ENCODE data around the gene SLC66A2.
"Not testable (repeated sequence)": the region's sequence is repeated elsewhere in the genome, so short reads cannot be mapped to it uniquely, and the experiment has no call there.

SLC66A2 gene

GRCh38 chr18:79868168-79868784, 83.2 kb downstream of the SLC66A2 start:
- H4K20me1 ChIP-seq (ENCODE audit: insufficient read depth, low read length) = no peaks in the 10 kb centered on the region
- no peaks in the 10 kb centered on the region for H3K27me3 ChIP-seq (replicated peaks; ENCODE audit: insufficient read depth, low read length)
- H3K4me2 ChIP-seq (ENCODE audit: low read depth, low read length) = no peak overlapping the region
- H3K27ac ChIP-seq (ENCODE audit: low read length) = no peak overlapping the region
- TF ChIP-seq EZH2 (optimal IDR thresholded peaks at IDR 0.05; ENCODE audit: low read depth, low read length) (no peak), CTCF (IDR thresholded peaks at IDR 0.05; ENCODE audit: low read length) (no peak), EZH2phosphoT487 (IDR thresholded peaks at IDR 0.05; ENCODE audit: low read length) (no peak)
- no peak for DNase-seq
- no peaks in the 10 kb centered on the region for H3K9me2 ChIP-seq (replicated peaks; ENCODE audit: insufficient read depth, low read length)
- H3K9ac ChIP-seq (ENCODE audit: low read length) = no peak overlapping the region
- no peaks in the 10 kb centered on the region for H3F3A ChIP-seq (ENCODE audit: insufficient read depth, low read length)
- H3K4me1 ChIP-seq (ENCODE audit: low read length) = no peaks in the 10 kb centered on the region
- no peaks in the 10 kb centered on the region for H3K79me2 ChIP-seq (ENCODE audit: low read length)
- no peaks in the 10 kb centered on the region for H3K9me3 ChIP-seq (replicated peaks; ENCODE audit: insufficient read depth, low read length)
- H2AFZ ChIP-seq (ENCODE audit: low read length) = no peak overlapping the region
- no peaks in the 10 kb centered on the region for H3K36me3 ChIP-seq (replicated peaks; ENCODE audit: insufficient read depth, low read length)
- H3K4me3 ChIP-seq (ENCODE audit: low read length) = no peak overlapping the region

GRCh38 chr18:79867666-79868065, 83.8 kb downstream of the SLC66A2 start:
- no peaks in the 10 kb centered on the region for H3K9me2 ChIP-seq (replicated peaks; ENCODE audit: insufficient read depth, low read length)
- no peak overlapping the region for H3K27ac ChIP-seq (ENCODE audit: low read length)
- H3K27me3 ChIP-seq (replicated peaks; ENCODE audit: insufficient read depth, low read length) = no peaks in the 10 kb centered on the region
- H2AFZ ChIP-seq (ENCODE audit: low read length) = no peak overlapping the region
- no peak overlapping the region for H3K4me2 ChIP-seq (ENCODE audit: low read depth, low read length)
- H3F3A ChIP-seq (ENCODE audit: insufficient read depth, low read length) = no peaks in the 10 kb centered on the region
- no peak overlapping the region for H3K9ac ChIP-seq (ENCODE audit: low read length)
- H3K9me3 ChIP-seq (replicated peaks; ENCODE audit: insufficient read depth, low read length) = no peaks in the 10 kb centered on the region
- no peak for DNase-seq
- no peaks in the 10 kb centered on the region for H3K4me1 ChIP-seq (ENCODE audit: low read length)
- no peaks in the 10 kb centered on the region for H4K20me1 ChIP-seq (ENCODE audit: insufficient read depth, low read length)
- no peaks in the 10 kb centered on the region for H3K36me3 ChIP-seq (replicated peaks; ENCODE audit: insufficient read depth, low read length)
- H3K4me3 ChIP-seq (ENCODE audit: low read length) = no peak overlapping the region
- TF ChIP-seq EZH2 (optimal IDR thresholded peaks at IDR 0.05; ENCODE audit: low read depth, low read length) (no peak), EZH2phosphoT487 (IDR thresholded peaks at IDR 0.05; ENCODE audit: low read length) (no peak), CTCF (IDR thresholded peaks at IDR 0.05; ENCODE audit: low read length) (no peak)
- no peaks in the 10 kb centered on the region for H3K79me2 ChIP-seq (ENCODE audit: low read length)

DNA sequence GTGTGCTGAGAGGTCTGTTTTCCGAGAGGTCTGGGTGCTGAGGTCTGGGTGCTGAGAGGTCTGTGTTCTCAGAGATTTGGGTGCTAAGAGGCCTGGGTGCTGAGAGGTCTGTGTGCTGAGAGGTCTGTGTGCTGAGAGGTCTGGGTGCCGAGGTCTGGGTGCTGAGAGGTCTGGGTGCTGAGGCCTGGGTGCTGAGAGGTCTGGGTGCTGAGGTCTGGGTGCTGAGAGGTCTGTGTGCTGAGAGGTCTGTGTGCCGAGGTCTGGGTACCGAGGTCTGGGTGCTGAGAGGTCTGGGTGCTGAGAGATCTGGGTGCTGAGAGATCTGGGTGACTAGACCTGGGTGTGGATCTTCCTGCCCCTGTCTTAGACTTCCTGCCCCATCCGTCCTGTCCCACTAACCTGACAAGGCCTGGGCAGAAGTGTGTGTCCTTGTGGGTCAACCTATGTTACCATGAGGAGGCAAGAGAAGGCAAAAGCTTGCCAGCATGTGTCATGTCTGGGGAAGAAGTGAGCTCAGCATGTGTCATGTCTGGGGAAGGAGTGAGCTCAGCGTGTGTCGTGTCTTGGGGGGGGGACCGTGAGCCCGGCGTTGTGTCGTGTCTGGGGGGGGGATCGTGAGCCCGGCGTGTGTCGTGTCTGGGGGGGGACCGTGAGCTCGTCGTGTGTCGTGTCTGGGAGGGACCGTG, 84.4 kb downstream of the SLC66A2 start:
- H2AFZ ChIP-seq (ENCODE audit: low read length) = no peak overlapping the region
- no peaks in the 10 kb centered on the region for H3F3A ChIP-seq (ENCODE audit: insufficient read depth, low read length)
- H3K9me2 ChIP-seq (replicated peaks; ENCODE audit: insufficient read depth, low read length) = no peaks in the 10 kb centered on the region
- H3K27ac ChIP-seq (ENCODE audit: low read length) = no peak overlapping the region
- no peak overlapping the region for H3K9ac ChIP-seq (ENCODE audit: low read length)
- no peaks in the 10 kb centered on the region for H4K20me1 ChIP-seq (ENCODE audit: insufficient read depth, low read length)
- no peaks in the 10 kb centered on the region for H3K27me3 ChIP-seq (replicated peaks; ENCODE audit: insufficient read depth, low read length)
- DNase-seq = no peak
- no peaks in the 10 kb centered on the region for H3K36me3 ChIP-seq (replicated peaks; ENCODE audit: insufficient read depth, low read length)
- no peaks in the 10 kb centered on the region for H3K79me2 ChIP-seq (ENCODE audit: low read length)
- no peaks in the 10 kb centered on the region for H3K4me1 ChIP-seq (ENCODE audit: low read length)
- no peak for TF ChIP-seq EZH2phosphoT487 (IDR thresholded peaks at IDR 0.05; ENCODE audit: low read length)
- no peak for TF ChIP-seq CTCF (IDR thresholded peaks at IDR 0.05; ENCODE audit: low read length)
- no peak for TF ChIP-seq EZH2 (optimal IDR thresholded peaks at IDR 0.05; ENCODE audit: low read depth, low read length)
- no peaks in the 10 kb centered on the region for H3K9me3 ChIP-seq (replicated peaks; ENCODE audit: insufficient read depth, low read length)
- no peak overlapping the region for H3K4me3 ChIP-seq (ENCODE audit: low read length)
- no peak overlapping the region for H3K4me2 ChIP-seq (ENCODE audit: low read depth, low read length)

DNA sequence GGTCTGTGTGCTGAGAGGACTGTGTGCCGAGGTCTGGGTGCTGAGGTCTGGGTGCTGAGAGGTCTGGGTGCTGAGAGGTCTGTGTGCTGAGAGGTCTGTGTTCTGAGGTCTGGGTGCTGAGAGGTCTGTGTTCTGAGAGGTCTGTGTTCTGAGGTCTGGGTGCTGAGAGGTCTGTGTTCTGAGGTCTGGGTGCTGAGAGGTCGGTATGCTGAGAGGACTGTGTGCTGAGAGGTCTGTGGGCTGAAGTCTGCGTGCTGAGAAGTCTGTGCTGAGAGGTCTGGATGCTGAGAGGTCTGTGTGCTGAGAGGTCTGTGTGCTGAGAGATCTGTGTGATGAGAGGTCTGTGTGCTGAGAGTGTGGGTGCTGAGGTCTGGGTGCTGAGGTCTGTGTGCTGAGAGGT, 85.5 kb downstream of the SLC66A2 start:
- not testable (repeated sequence) for H4K20me1 ChIP-seq (ENCODE audit: insufficient read depth, low read length); H3K79me2 ChIP-seq (ENCODE audit: low read length); DNase-seq; H3K27ac ChIP-seq (ENCODE audit: low read length); H3K4me3 ChIP-seq (ENCODE audit: low read length); H3K4me2 ChIP-seq (ENCODE audit: low read depth, low read length); H3K9ac ChIP-seq (ENCODE audit: low read length); H3K27me3 ChIP-seq (replicated peaks; ENCODE audit: insufficient read depth, low read length); H2AFZ ChIP-seq (ENCODE audit: low read length); H3K9me2 ChIP-seq (replicated peaks; ENCODE audit: insufficient read depth, low read length); H3K4me1 ChIP-seq (ENCODE audit: low read length); H3K36me3 ChIP-seq (replicated peaks; ENCODE audit: insufficient read depth, low read length); H3K9me3 ChIP-seq (replicated peaks; ENCODE audit: insufficient read depth, low read length); H3F3A ChIP-seq (ENCODE audit: insufficient read depth, low read length)

DNA sequence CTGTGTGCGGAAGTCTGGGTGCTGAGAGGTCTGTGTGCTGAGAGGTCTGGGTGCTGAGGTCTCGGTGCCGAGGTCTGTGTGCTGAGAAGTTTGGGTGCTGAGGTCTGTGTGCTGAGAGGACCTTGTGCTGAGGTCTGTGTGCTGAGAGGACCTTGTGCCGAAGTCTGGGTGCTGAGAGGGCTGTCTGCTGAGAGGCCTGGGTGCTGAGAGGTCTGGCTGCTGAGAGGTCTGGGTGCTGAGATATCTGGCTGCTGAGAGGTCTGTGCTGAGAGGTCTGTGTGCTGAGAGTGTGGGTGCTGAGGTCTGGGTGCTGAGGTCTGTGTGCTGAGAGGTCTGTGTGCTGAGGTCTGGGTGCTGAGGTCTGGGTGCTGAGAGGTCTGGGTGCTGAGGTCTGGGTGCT, 86.5 kb downstream of the SLC66A2 start:
- not testable (repeated sequence) for H3K4me2 ChIP-seq (ENCODE audit: low read depth, low read length); H2AFZ ChIP-seq (ENCODE audit: low read length); DNase-seq; H3K36me3 ChIP-seq (replicated peaks; ENCODE audit: insufficient read depth, low read length); H3K4me3 ChIP-seq (ENCODE audit: low read length); H3K4me1 ChIP-seq (ENCODE audit: low read length); H3K9me3 ChIP-seq (replicated peaks; ENCODE audit: insufficient read depth, low read length); H3K79me2 ChIP-seq (ENCODE audit: low read length); H4K20me1 ChIP-seq (ENCODE audit: insufficient read depth, low read length); H3F3A ChIP-seq (ENCODE audit: insufficient read depth, low read length); H3K9ac ChIP-seq (ENCODE audit: low read length); H3K27ac ChIP-seq (ENCODE audit: low read length); H3K9me2 ChIP-seq (replicated peaks; ENCODE audit: insufficient read depth, low read length); H3K27me3 ChIP-seq (replicated peaks; ENCODE audit: insufficient read depth, low read length)

All from MM.1S (cell line).